K562 (cell line): ENCODE data around the gene BAIAP3. TPM values are rescaled to one million over a fixed set of nuclear protein-coding genes. Genes with fewer than 3 reads are reported as not detected.

Experiments used
- CCNT2 ChIP-seq: IDR thresholded peaks from 2 replicates; pipeline ENCODE4 v1.6.1; 2011; ENCODE audit warnings: borderline replicate concordance, low read depth, mild to moderate bottlenecking, moderate library complexity, mixed read lengths, low read length; ENCODE audit not compliant: insufficient read length; ENCODE audit errors: extremely low read depth
- ETV5 ChIP-seq: sonication (generic); formaldehyde crosslinking; IDR thresholded peaks from 2 replicates; pipeline ENCODE4 v1.4.0; 2020; ENCODE audit warnings: low read depth, mild to moderate bottlenecking, missing genetic modification reagents
- ETV6 ChIP-seq, 3 experiments: fragments of 150-350 bp in 1 of 3; sonication (generic) in 1 of 3; formaldehyde crosslinking in 1 of 3; IDR thresholded peaks; 2 replicates each; pipeline versions ENCODE4 v1.6.1 to v1.8.0; 2014 to 2022; ENCODE audit warnings: borderline replicate concordance in 2 of 3, low read depth in 2 of 3, antibody characterized with exemption in 1 of 3, low read length in 1 of 3, mild to moderate bottlenecking in 1 of 3, missing genetic modification reagents in 1 of 3
- FOXK2 ChIP-seq, 2 experiments: fragments of 450-650 bp; IDR thresholded peaks in 1 of 2; conservative IDR thresholded peaks in 1 of 2; 2 replicates each; pipeline ENCODE4 v1.6.1; 2016; ENCODE audit warnings: low read depth in 2 of 2, mild to moderate bottlenecking in 1 of 2
- FOXM1 ChIP-seq, 2 experiments: fragments of 450-650 bp in 1 of 2; sonication (generic) in 1 of 2; formaldehyde crosslinking in 1 of 2; IDR thresholded peaks; 2 replicates each; pipeline versions ENCODE4 v1.6.1 to v1.9.0; 2017 to 2022; ENCODE audit warnings: low read depth in 2 of 2, mild to moderate bottlenecking in 2 of 2, missing genetic modification reagents in 1 of 2, moderate library complexity in 1 of 2
- GMEB1 ChIP-seq: fragments of 250-450 bp; sonication (Bioruptor Pico); IDR thresholded peaks from 2 replicates; pipeline ENCODE4 v1.4.0; 2020; ENCODE audit warnings: mild to moderate bottlenecking
- HDAC3 ChIP-seq: fragments of 450-650 bp; IDR thresholded peaks from 2 replicates; pipeline ENCODE4 v1.6.1; 2018; ENCODE audit warnings: borderline replicate concordance, mild to moderate bottlenecking, moderate library complexity; ENCODE audit not compliant: partially characterized antibody
- JUNB ChIP-seq: fragments of 450-650 bp; formaldehyde crosslinking; conservative IDR thresholded peaks from 2 replicates; pipeline ENCODE4 v1.4.0; 2020; ENCODE audit warnings: mild to moderate bottlenecking
- KLF6 ChIP-seq: fragments of 250-450 bp; sonication (Bioruptor Pico); IDR thresholded peaks from 2 replicates; pipeline ENCODE4 v1.4.0; 2020; ENCODE audit warnings: mild to moderate bottlenecking, moderate library complexity, borderline replicate concordance
- LARP7 ChIP-seq: fragments of 450-650 bp; IDR thresholded peaks from 2 replicates; pipeline ENCODE4 v1.6.1; 2016
- LCOR ChIP-seq: sonication (generic); formaldehyde crosslinking; IDR thresholded peaks from 2 replicates; pipeline ENCODE4 v1.8.0; 2022; ENCODE audit warnings: mild to moderate bottlenecking, missing genetic modification reagents
- MAFF ChIP-seq: IDR thresholded peaks from 2 replicates; pipeline ENCODE4 v1.6.1; 2012; ENCODE audit warnings: low read length, improper control_type of control experiment
- NFIX ChIP-seq: fragments of 250-450 bp; sonication (Bioruptor Pico); IDR thresholded peaks from 2 replicates; pipeline ENCODE4 v1.4.0; 2020; ENCODE audit warnings: low read depth, mild to moderate bottlenecking, moderate library complexity
- NFXL1 ChIP-seq: fragments of 450-650 bp; formaldehyde crosslinking; IDR thresholded peaks from 2 replicates; pipeline ENCODE4 v1.4.0; 2021; ENCODE audit warnings: mild to moderate bottlenecking
- PML ChIP-seq: IDR thresholded peaks from 2 replicates; pipeline ENCODE4 v1.6.1; 2012; ENCODE audit warnings: low read length, inconsistent platforms
- PYGO2 ChIP-seq: fragments of 450-650 bp; IDR thresholded peaks from 2 replicates; pipeline ENCODE4 v1.6.1; 2016; ENCODE audit warnings: mild to moderate bottlenecking, missing genetic modification characterization, moderate library complexity, missing compliant biosample characterization
- SMAD4 ChIP-seq: fragments of 250-450 bp; sonication (Bioruptor Pico); conservative IDR thresholded peaks from 2 replicates; pipeline ENCODE4 v1.8.0; 2021; ENCODE audit warnings: inconsistent platforms, mild to moderate bottlenecking, moderate library complexity
- SOX6 ChIP-seq: fragments of 450-650 bp; IDR thresholded peaks from 2 replicates; pipeline ENCODE4 v1.6.1; 2014; ENCODE audit warnings: mild to moderate bottlenecking
- TFAP4 ChIP-seq: sonication (generic); formaldehyde crosslinking; IDR thresholded peaks from 2 replicates; pipeline ENCODE4 v1.8.0; 2022; ENCODE audit warnings: missing genetic modification reagents, mild to moderate bottlenecking, moderate library complexity, borderline replicate concordance
- ZNF134 ChIP-seq: fragments of 250-450 bp; sonication (Bioruptor Pico); conservative IDR thresholded peaks from 2 replicates; pipeline ENCODE4 v1.4.0; 2020
- ZNF668 ChIP-seq: fragments of 250-450 bp; sonication (Bioruptor Pico); IDR thresholded peaks from 2 replicates; pipeline ENCODE4 v1.8.0; 2022; ENCODE audit warnings: mild to moderate bottlenecking, inconsistent platforms
- ZNF76 ChIP-seq: fragments of 250-450 bp; sonication (Bioruptor Pico); IDR thresholded peaks from 2 replicates; pipeline ENCODE4 v1.4.0; 2020; ENCODE audit warnings: mild to moderate bottlenecking, moderate library complexity, borderline replicate concordance
- polyA plus RNA-seq, 8 experiments: library from polyadenylated mRNA; depleted of rRNA in 4 of 8; stranded (reverse) in 5 of 8; unstranded in 3 of 8; fragments of >200 nt; fragmentation: Nextera tagmentation in 2 of 8; fragmentation: Illumina TruSeq in 1 of 8; extraction: Ambion mirVana in 2 of 8; extraction: Trizol in 1 of 8; gene quantifications; 2 replicates each; pipeline versions ENCODE4 v1.2.1 to v1.2.3, GENCODE V29; 2011 to 2014; ENCODE audit warnings: inconsistent platforms in 1 of 8, missing spikeins in 1 of 8
- total RNA-seq, 7 experiments: library from RNA; depleted of rRNA in 6 of 7; stranded (reverse); fragments of >200 nt in 6 of 7; fragmentation: Illumina TruSeq in 2 of 7; extraction: Trizol in 2 of 7; gene quantifications; 2 replicates each; pipeline versions ENCODE4 v1.2.1 to v1.2.3, GENCODE V29; 2011 to 2021; ENCODE audit warnings: low replicate concordance in 1 of 7
- TF ChIP-seq, protein P1 (sequence below): fragments of 250-450 bp; sonication (Bioruptor Pico); IDR thresholded peaks from 2 replicates; pipeline ENCODE4 v1.8.0; 2021; ENCODE audit warnings: moderate library complexity, mild to moderate bottlenecking, inconsistent platforms
- TF ChIP-seq, protein P2 (sequence below), 2 experiments: IDR thresholded peaks; 2 replicates each; pipeline ENCODE4 v1.6.1; 2011; ENCODE audit warnings: borderline replicate concordance in 1 of 2, control low read depth in 1 of 2, low read depth in 1 of 2, low read length in 1 of 2, mild to moderate bottlenecking in 1 of 2, mixed read lengths in 1 of 2, moderate library complexity in 1 of 2; ENCODE audit not compliant: insufficient read depth in 1 of 2, insufficient read length in 1 of 2, poor library complexity in 1 of 2, severe bottlenecking in 1 of 2; ENCODE audit errors: extremely low read depth in 1 of 2

Gene BAIAP3
- total and polyA plus RNA-seq, 9 of the 15 experiments (the other 6 are each of a cell fraction or from before 2014, with no cell fraction given), result 0.03 to 4.5 (median 0.57) TPM; not detected in 1

DNA sequence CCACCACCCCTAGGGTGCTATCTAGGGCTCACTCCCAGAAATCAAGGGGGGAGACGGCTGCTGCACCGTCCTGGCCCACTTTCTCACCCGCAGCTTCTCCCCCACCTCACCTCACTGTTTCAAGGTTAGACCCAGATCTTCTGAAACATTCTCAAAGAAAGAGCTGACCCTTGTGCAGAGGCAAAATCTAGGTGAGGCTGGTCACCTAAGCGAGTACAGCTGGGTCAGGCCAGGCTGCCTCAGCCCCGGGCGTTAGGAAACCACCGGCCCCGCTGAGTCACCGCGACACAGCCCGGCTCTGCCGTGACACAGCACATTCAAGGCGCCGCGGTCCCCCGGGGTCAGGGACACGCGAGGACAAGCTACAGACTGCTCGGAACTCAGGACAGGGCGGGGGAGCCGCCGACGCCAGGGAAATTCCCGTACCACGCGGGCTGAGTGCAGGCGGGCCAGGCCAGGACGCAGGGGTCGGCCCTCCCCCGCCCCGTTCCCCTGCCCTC, 45.4 kb downstream of the BAIAP3 start (continued):
- TF ChIP-seq TFAP4 (CRISPR knock-in tag) (peak; percentile 96), JUNB (CRISPR knock-in tag) (no peak; the same call in 1 of the 2 replicates), KLF6 (no peak), GMEB1 (CRISPR knock-in tag) (no peak), LCOR (no peak; the same call in 1 of the 2 replicates), FOXM1 (IDR thresholded peaks at IDR 0.05; ENCODE audit: low read depth) (no peak), FOXM1 (CRISPR knock-in tag; IDR thresholded peaks at IDR 0.05; ENCODE audit: low read depth) (0 out of 2 replicates have a peak, but pooled peaks have one; percentile 81), ZNF668 (CRISPR knock-in tag) (no peak), ETV5 (peak; percentile 69; the same call in 1 of the 2 replicates), PML (peak; percentile 50), FOXK2 (conservative IDR thresholded peaks at IDR 0.05 in 1 of 2, IDR thresholded peaks at IDR 0.05 in 1 of 2; ENCODE audit: low read depth in 2 of 2) (peak; percentile 51 to 54; a peak in 3 of 4 replicates), SOX6 (peak; percentile 68; the same call in 1 of the 2 replicates), NFIX (CRISPR knock-in tag) (no peak), NFXL1 (no peak), PYGO2 (tag) (no peak), ETV6 (IDR thresholded peaks at IDR 0.05; ENCODE audit: borderline replicate concordance in 1 of 2, low read depth in 2 of 2, low read length in 1 of 2) (no peak), ETV6 (CRISPR knock-in tag; IDR thresholded peaks at IDR 0.05; ENCODE audit: borderline replicate concordance) (no peak), ZNF134 (CRISPR knock-in tag) (no peak), CCNT2 (peak; percentile 91), SMAD4 (peak; percentile 93), ZNF76 (no peak), MAFF (peak; percentile 67; the same call in 1 of the 2 replicates), LARP7 (0 out of 2 replicates have a peak, but pooled peaks have one; percentile 8), HDAC3 (no peak)
- TF ChIP-seq, protein P1, sequence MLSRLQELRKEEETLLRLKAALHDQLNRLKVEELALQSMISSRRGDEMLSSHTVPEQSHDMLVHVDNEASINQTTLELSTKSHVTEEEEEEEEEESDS, result no peak
- TF ChIP-seq, protein P2, sequence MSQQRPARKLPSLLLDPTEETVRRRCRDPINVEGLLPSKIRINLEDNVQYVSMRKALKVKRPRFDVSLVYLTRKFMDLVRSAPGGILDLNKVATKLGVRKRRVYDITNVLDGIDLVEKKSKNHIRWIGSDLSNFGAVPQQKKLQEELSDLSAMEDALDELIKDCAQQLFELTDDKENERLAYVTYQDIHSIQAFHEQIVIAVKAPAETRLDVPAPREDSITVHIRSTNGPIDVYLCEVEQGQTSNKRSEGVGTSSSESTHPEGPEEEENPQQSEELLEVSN (IDR thresholded peaks at IDR 0.05; ENCODE audit: borderline replicate concordance in 1 of 2, extremely low read depth in 1 of 2, insufficient read depth in 1 of 2, insufficient read length in 1 of 2, low read depth in 1 of 2, low read length in 1 of 2, poor library complexity in 1 of 2, severe bottlenecking in 1 of 2), result peak in 1 of 2 experiments; percentile 29
